ENCODE measurements around the gene MAP3K10.

Gene MAP3K10

DNA sequence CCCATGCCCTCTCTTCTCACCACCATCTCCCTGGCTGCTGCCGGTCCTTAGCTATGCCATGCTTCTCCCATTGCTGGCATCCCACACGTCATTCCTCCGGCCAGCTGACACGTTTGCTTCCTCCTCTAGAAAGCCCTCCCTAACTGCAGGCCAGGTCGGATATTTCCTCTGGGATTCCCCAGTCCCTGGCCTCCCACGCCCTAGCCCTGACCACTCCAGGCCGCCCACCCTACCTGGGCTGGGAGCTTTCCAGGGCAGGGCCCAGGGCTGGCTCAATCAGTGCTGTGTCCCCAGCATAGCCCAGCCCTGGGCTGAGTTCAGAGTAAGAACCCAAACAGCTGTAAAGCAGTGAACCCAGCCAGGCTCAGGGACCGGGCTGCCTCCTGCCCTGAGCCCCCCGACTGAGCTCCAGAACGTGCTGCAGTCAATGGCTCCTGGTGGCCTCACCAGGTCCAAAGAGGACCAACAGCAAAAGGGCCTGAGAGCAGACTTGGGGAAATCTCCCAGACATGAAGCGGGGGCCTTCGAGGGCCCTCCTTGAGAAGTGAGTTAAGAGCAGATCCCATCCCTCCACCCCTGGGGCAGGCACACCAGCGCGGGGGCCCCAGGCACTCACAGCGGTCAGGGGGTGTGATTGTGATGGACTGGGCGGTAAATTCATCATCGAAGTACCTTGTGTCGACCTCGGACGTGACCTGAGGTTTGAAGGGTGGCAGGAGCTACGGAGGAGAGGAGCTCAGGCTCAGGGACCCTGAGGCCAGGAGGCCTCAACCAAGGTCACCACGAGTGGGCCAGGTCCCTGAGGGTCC, 43.4 kb downstream of the MAP3K10 start:
- no peak for DNase-seq

DNA sequence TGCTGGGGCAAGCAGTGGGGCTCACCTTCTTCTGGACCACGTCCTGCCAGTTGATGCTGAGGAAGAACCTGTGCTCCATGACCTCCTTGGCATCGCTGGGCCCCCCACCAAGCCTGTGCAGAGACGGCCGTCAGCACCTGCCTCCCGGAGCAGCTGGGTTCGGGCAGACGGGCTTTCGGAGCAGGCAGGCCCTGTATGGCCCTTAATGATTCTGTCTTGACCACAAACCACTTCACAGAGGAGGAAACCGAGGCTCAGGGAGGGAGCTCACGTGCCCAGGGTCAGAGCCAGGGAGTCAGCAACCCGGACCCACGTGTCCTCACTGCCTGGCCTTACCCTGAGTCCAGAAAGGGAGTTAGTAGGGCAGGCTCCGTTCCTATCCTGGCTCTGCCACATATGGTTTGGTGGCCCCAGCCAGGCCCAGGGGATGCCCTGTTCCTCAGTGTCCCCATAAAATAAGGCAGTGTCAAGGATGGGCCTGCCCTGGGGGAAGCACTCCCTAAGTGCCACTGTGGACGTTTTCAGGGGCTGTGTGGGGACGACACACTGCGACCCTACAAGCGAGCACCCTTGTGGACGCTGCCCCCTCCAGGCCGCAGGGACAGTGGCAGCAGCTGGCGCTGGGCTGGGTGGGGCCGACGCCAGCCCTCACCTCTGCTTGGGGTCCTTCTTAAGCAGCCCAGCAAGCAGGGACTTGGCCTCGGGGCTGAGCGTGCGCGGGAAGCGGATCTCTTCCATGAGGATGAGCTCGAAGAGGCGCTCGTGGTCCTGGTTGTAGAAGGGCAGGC, 44.2 kb downstream of the MAP3K10 start:
- DNase-seq: no peak

DNA sequence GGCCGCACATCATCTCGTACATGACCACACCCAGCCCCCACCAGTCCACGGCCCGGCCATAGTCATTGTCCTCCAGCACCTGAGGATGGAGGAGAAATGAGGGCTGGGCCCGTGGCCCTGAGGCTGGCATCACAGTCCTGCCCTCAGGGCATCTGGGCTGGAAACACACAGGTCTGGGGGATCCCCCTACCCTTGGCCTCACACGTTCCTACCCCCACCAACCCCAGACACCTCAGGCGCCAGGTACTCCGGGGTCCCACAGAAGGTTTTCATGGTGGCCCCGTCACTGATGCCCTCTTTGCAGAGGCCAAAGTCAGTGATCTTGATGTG, 44.8 kb downstream of the MAP3K10 start:
- DNase-seq: no peak

DNA sequence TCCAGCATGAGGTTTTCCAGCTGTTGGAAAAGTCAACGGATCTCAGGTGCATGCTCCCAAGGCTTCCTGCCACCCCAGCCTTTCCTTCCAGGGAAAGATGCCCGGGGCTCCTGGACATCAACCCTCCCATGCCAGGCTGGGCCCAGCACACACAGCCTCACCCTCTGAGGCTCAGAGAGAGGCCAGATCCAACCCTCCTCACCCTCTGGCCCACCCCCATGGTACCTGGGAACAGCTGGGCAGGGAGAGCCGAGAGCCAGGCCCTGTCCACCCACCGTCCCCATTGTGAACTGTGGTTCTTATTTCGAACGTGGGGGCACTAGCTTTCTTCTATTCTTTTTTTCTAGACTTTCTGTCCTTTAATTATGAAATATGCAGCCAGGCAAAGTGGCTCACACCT, 45.1 kb downstream of the MAP3K10 start:
- DNase-seq: no peak

DNA sequence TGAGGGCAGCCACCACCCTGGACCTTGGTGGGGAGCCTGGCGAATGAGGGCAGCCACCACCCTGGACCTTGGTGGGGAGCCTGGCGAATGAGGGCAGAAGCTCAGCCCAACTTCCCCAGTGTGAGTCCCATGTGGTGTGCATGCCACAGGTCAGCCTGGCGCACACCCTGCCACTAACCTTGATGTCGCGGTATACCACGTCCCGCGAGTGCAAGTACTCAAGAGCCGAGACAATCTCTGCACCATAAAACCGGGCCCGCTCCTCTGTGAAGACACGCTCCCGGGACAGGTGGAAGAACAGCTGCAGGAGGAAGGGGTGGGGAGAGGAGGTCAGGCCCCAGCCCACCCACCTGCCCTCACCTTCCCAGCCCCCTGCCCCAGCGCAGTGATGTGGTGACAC, 46.6 kb downstream of the MAP3K10 start:
- DNase-seq: no peak

DNA sequence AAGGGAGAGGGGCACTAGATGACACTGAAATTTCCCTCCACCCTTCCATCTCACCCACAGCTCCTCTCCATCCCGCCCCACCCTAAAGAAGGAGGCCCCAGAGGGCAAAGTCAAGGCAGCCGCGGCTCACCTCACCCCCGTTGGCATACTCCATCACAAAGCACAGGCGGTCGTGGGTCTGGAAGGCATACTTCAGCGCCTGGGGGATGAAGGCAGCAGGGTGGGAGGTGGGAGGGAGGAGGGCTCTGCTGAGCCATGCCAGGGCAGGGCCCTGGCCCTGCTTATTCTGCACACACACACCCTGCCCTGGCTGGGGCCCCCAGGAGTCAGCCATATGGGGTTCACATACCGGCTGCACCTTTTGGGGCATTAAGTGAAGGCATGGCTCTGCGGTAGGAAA, 47.5 kb downstream of the MAP3K10 start:
- no peak for DNase-seq

DNA sequence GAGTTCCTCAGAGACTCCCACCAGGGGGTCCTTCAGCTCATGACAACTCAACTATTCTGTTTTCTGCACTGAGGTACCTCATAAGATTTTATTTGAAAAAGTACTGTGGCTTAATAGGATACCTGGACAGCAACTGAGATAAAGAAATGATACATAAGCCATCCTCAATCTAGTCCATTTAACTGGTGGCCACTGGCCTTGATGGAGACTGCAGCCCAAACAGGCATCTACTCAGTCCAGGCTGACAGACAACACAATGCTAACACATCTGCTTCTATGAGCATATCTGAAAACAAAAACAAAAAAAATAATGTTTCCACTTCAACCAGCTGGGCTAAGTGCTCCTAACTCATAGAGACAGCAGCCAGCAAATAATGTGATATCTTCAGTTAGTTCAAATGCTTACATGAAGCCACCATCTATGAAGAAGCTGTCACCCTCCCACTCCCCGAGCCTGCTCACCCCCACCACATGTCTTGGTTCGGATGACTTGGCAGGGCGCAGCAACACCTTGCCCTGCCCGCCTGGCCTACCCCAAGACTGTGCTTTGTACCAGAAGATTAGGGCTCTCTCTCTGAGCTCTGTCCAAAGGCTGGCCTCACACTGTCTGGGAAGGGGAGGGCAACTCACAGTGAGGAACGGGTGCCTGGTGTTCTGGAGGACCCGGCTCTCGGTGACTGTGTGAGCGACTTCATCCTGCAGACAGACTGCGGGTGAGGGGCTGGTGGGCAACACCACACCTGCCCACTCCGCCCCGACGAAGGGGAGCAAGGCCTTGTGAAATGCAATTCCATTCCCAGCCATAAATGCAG, 48.4 kb downstream of the MAP3K10 start:
- DNase-seq: no peak

DNA sequence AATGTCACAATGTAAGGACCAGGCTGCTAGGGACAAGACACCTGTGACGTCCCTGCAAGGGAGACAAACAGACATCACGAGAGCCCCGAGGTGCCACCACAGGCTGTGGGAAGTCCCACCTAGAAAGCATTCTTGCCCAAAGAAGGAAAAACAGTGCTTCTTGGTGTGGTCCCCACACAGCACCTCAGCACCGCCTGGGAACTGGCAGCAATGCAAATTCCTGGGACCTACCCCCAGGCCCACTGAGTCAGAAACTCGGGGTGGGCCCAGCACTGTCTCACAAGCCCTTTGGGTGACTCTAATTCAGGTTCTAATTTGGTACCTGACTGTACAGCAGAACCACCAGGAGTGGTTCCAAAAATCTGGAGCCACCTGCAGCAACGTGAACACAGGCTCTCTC, 49.1 kb downstream of the MAP3K10 start:
- no peak for DNase-seq

DNA sequence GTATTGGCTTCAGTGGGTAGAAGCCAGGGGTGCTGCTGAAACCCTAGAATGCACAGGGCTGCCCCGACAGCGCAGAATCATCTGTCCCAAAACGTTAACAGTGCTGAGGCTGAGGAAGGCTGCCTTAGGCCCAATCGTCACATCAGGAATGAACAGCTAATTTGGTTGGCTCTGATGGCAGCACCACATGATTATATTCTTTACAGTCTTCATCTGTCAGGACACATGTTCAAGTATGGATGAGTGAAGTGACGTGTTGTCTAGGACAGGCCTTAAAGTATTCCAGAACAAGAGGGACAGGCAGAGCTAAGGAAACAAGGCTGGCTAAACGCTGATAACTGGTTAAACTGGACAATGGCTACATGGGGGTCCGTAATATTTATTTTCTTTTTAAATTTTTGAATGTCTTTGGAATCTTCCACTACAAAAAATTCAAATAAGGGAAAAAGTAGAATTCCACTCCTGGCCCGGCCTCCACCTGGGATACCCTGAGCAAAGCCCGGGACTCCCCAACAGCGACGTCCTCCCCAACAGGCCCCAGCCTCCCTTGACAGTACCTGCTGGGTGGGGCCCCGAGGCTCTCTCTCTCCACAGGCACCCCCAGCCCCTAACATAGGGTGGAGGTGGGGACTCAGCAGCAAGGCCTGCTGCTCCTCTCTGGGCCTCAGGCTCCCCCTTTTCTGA, 50.0 kb downstream of the MAP3K10 start:
- DNase-seq: no peak

DNA sequence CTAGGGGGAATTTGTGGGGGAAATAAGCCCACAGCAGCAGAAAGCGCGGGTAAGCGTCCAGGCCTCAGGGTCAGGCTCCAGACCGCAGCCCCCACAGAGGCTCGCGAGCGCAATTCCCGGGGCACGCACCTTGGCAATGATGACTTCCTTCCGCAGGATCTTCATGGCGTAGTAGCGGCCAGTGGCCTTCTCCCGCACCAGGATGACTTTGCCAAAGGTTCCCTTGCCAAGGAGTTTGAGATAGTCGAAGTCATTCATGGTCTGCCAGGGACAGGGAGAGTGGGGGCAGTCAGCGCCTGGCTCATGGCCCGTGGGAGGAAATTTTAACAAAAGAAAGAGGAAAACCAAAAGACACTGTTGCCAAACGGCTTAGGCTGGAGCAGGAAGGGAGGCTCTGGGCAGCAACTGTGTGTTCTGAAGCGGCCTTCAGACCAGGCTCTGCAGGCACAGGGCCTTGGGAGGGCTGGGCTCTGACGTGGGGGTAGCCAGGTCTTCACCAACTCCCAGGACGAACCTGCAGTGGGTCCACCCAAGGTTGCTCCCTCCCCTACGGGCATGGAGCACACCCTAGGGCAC, 50.7 kb downstream of the MAP3K10 start:
- no peak for DNase-seq

DNA sequence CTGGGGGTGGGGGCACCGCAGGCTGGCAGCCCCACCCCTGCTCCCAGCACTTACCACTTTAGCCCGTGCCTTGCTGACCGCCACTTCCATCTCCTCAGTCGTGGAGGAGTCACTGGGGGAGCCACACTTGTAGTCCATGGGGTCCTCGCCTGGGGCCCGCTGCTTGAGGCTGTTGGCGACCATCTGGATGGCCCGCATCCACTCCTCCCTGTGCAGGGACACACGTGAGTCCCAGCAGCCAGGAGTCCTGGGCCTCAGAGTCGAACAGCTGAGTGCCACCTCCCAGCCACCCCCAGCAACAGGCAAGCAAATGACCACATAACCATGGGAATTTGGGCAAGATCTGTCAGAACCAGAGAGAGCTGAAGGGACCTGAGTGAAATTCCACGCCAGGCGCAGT, 51.3 kb downstream of the MAP3K10 start:
- no peak for DNase-seq

DNA sequence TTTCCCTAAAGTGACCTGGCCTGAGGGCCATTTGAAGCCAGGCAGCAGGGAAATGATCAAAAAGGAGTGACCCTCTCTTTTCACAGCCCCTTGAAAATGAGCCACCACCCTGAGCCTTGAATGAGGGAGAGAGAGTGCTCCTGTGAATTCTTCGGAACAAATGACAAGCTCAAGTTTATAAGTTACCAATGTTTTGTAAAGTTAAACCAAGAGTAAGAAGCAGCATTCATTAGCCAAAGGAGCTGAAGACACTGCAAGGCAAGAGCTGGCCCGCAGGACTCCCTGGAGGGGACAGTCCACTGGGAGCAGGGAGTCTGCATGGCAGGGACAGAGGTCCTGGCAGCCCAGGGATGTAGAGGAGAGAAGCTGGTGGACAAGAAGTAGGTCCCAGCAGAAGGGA, 52.0 kb downstream of the MAP3K10 start:
- DNase-seq: no peak

DNA sequence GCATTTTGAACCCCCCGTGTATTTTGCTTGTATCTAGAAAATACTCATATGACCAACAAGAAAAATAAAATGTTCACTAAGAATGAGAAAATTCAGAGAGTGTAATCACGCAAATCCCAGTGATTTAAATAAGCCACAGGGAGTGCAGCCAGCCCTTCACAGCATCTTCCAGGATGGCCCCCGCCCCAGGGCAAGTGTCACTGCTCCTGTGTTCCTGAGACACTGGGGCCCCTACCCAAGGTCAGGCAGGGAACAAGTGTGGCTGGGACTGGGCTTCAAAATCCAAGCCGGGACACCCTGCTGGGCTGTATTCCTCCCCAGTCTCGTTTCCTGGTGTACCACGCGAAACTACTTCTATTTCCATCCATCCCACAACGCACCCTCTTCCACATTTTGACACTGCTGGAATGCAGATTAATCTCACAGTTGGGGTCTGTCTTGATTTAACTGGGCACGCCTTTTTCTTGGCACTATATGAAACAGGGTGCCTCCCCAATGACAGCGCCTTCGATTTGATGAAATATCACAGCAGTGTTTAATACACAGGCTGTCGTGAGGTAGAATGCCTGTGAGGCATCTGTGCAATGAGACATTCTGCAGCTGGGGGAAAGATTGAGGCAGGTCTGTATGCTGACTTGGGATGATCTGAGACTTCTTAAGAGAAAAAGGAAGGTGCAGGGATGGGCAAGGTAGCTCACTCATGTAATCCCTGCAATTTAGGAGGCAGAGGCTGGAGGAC, 53.5 kb downstream of the MAP3K10 start:
- no peak for DNase-seq

DNA sequence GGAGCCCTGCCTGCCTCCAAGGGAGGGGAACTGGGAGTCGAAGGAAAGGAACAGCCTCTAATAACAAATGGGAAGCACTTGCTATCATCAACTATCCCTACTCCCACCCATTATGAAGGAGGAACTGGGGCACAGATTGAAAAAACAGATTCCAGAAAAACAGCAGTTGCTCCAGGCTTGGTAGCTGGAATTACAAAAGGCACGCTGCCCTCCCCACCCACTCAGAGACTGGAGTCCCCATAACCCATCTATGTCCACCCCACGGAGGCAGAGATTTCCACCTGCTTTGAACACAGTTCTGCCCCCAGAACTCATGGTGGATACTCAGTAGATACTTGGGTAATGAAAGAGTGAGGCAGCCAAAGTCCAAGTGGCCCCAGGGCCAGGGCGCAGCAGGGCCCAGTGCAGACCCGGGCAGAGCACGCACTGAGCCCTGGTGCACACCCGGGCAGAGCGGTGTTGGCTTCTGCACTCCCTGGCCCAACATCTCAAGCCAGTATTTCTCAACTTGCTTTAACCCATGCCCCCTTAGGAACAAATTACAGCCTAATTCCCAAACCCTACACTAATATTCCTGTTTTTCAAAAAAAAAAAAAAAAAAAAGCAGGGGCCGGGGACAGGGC, 54.4 kb downstream of the MAP3K10 start:
- no peak for DNase-seq

DNA sequence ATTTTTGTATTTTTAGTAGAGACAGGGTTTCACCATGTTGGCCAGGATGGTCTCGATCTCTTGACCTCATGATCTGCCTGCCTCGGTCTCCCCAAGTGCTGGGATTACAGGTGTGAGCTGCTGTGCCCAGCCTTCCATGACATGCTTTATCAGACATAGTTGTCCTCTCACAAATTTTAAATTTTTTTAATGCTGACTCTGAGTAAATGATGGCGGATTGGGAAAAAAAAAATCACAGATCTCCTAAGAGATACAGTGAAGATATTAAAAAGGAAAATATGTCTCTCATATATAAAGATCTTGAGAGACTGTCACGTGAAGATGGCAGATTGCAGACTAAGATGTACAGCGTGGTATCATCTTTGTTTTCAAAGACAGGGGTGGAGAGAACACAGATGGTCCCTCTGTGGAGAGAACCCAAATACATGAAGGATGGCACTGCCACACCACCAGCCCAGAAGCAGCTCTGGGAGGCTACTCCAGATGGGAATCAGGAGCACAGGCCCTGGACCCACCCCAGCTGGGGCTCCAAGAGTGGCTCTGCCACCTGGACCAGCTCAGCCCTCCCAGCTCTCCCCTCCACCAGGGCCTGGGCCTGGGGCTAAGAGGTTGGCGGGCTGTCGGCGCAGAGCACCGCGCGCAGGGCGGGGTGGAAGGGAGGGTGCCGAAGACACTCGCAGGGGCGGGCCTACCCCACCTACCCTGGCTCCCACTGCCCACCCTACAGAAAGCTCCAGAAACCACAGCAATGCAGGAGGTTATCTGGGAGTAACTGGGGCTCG, 55.3 kb downstream of the MAP3K10 start:
- no peak for DNase-seq

DNA sequence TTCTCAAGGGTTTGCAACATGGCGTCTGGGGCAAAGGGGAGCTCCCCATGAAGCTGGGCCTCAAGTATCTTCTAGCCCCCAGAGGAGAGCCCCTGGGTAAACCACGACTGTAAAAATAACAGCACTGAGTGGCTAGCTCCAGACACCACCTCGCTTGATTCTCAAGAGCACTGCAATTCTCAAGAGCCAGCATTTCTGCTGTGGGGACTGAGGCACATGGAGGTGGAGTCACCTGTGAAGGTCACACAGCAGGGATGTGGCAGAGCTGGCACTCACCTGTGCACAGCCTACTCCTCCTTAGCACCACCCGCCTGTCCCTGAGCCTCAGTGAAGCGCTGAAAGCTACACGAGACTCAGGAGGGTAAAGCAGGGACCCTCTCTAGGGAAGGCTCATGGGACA, 56.0 kb downstream of the MAP3K10 start:
- no peak for DNase-seq

DNA sequence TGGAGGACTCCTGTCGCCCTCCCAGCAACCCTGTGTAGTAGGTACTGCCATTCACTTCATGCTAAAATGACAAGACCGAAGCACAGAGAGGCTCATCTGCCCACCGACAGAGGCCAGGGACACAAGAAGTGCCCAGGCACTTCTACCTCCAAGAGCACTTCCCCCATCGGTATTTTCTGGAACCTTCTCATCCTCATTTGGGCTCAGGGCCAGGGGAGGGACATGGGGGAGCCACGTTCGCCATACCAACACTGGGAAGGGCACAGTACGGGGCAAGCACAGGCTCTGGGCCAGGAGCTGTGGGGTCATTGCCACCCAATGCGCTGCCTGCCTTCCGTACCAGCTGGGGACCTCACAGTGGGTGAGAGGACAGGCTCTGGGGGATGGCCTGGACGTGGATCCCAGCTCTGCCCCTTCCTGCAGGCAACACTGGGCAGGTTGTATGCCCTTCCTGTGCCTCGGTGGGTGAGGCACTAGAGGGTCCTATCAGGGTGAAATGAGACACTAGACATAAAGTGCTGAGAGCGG, 56.6 kb downstream of the MAP3K10 start:
- DNase-seq: no peak

DNA sequence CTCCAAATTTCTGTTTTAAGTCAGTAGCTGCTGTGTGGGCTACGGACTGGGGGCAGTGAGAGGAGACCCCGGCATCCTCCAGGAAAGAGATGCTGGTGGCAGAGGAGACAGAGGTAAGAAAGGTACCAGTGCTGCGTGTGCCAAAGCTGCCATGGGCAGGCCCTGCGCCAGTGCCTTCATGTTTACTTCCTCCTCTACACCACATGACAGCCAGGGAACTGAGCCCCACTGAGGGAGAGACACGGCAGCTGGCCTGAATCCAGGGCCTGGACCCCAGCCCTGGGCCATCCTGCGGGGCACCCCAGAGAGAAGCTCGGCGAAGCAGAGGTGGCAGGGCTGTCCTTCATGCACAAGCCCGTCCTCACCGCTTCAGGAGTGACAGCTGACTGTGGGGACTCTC, 58.0 kb downstream of the MAP3K10 start:
- DNase-seq: no peak

DNA sequence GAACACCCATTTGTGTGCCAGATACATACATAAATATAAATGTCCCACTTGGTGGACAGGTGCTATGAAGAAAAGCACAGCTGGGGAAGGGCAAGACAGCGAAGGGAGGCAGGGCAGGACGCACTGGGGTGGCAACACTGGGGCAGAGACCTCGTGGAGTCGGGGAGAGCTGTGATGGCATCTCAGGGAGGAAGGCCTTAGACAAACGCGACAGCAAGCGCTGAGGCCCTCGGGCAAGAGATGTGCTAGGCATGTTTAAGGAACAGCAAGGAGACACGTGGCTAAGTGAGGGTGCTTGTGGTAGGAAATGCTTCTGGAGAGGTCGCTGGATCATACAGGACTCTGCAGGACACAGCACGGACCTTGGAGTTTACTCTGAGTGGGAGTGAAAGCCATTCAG, 58.6 kb downstream of the MAP3K10 start:
- DNase-seq: no peak

DNA sequence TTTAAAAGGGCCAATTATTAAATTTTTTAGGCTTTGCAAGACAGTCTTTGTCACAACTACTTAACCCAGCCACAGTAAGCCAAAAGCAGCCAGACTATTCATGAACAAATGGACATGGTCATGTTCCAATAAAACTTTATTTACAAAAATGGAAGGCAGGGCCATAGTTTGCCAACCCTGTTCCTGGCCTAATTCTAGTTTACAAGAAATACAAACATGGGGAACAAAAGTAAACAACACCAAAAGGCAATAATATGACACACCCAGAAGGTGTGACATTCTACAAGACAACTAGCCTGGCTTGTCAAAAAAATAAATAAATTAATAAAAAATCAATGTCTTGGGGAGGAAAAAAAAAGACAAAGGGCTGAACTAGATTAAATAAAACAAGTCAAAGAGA, 60.0 kb downstream of the MAP3K10 start:
- no peak for DNase-seq

DNA sequence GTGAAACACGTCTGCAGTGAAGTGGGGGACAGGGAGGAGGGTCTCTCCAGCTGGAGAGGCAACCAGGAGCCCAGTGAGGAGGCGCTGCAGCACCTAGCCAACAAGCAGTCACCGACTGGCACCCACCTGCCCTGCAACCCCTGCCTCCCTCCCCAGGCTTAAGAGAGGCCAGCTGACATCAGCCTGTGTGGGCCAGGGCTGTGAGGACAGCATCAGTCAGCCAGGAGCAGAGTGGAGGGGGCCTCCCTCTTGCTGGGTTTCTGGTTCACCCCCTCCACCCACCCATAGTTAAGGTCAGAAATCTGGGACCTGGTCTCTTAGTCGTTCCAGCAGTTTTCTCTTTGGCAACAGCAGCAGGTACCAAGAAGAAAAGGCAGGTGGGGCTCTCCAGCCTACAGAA, 60.8 kb downstream of the MAP3K10 start:
- no peak for DNase-seq
